Heart right ventricle (tissue), 16 donors: ENCODE measurements around the gene CNOT3. TPM values are rescaled to one million over a fixed set of nuclear protein-coding genes. Genes with fewer than 3 reads are reported as not detected.

ENCODE experiments used
- ATAC-seq, 8 donors: fragments of 200-7000 bp; cut with Tn5 transposase; one replicate each; pipeline ENCODE4 v1.9.1; 2020; ENCODE audit warnings: mild to moderate bottlenecking in 8 of 8, moderate library complexity in 8 of 8, moderate number of reproducible peaks in 1 of 8
- DNase-seq, 2 donors: peaks; one replicate each; pipeline ENCODE4 v3.0.0-alpha.2; 2020
- H3K27ac ChIP-seq, 10 donors: fragments of 200-600 bp; sonication (generic) in 2 of 10; one replicate each; pipeline versions ENCODE4 v1.5.0 to v1.8.0; 2020 to 2022; ENCODE audit warnings: mild to moderate bottlenecking in 3 of 10
- H3K27me3 ChIP-seq, 7 donors: fragments of 200-600 bp; one replicate each; pipeline ENCODE4 v1.8.0; 2021 to 2022; ENCODE audit warnings: mild to moderate bottlenecking in 2 of 7
- H3K36me3 ChIP-seq, 9 donors: fragments of 200-600 bp; sonication (generic) in 1 of 9; one replicate each; pipeline versions ENCODE4 v1.5.0 to v1.8.0; 2020 to 2022; ENCODE audit warnings: mild to moderate bottlenecking in 2 of 9
- H3K4me1 ChIP-seq, 9 donors: fragments of 200-600 bp; sonication (generic) in 1 of 9; one replicate each; pipeline versions ENCODE4 v1.5.0 to v1.8.0; 2020 to 2022; ENCODE audit warnings: mild to moderate bottlenecking in 4 of 9
- H3K4me3 ChIP-seq, 10 donors: fragments of 200-600 bp; sonication (generic) in 2 of 10; one replicate each; pipeline versions ENCODE4 v1.5.0 to v1.8.0; 2020 to 2022; ENCODE audit warnings: mild to moderate bottlenecking in 7 of 10, moderate library complexity in 2 of 10
- H3K9me3 ChIP-seq, 11 donors: fragments of 200-600 bp in 10 of 11; sonication (generic) in 2 of 11; one replicate each; pipeline versions ENCODE4 v1.5.0 to v1.8.0; 2013 to 2022; ENCODE audit warnings: mild to moderate bottlenecking in 2 of 11, control low read depth in 1 of 11, moderate library complexity in 1 of 11
- WGBS, 2 donors: extraction: QIAGEN DNeasy Blood & Tissue Kit; methylation state at CpG; one replicate each; pipeline ENCODE4 v1.1.7; 2013; ENCODE audit warnings: inconsistent platforms in 1 of 2; 5-methylcytosine and 5-hydroxymethylcytosine counted together
- intact Hi-C, 10 donors: fragments of 100-400 bp; cut with DNase I; formaldehyde crosslinking; loops; one replicate each; pipeline versions ENCODE4 v1.11.1 to v1.14.2; 2022
- polyA plus RNA-seq, 2 donors: library from polyadenylated mRNA; stranded (reverse); fragments of 200-250 nt; gene quantifications; one replicate each; pipeline ENCODE4 v1.2.3, GENCODE V29; 2013
- total RNA-seq, 10 donors: library from RNA; stranded (reverse); fragmentation: NEBNext Ultra II Directional in 3 of 10; extraction: Animal tissue kit (Norgen Biotek cat#: 25700) in 3 of 10; gene quantifications; one replicate each; pipeline versions ENCODE4 v1.2.1 to v1.2.4, GENCODE V29; 2021 to 2023
- TF ChIP-seq, protein P1 (sequence below), 9 donors: fragments of 200-600 bp; sonication (generic) in 2 of 9; IDR thresholded peaks; one replicate each; pipeline versions ENCODE4 v1.5.0 to v1.8.0; 2021 to 2022; ENCODE audit warnings: antibody characterized with exemption in 9 of 9, mild to moderate bottlenecking in 5 of 9, moderate library complexity in 1 of 9
- donor health status: Arrhythmogenic right ventricular cardiomyopathy.
- donor health status: ischemic (EF 13 %, LVEDD 7.1; RV severe dilation, severe dysfunction).
- donor health status: healthy with polysubstance abuse.
- donor health status: DM: no; HTN: yes; CAD: no.
- donor health status: DM: no; HTN: no; CAD: no.
- donor health status: ischemic (EF 25% LVEDD 6.9; RV normal size, moderate dysfunction).
- donor health status: ischemic (EF 25% LVEDD 5.7; RV mildly dilated, moderate dysfunction).
- donor health status: healthy.
- donor health status: DM: yes; HTN: yes; CAD: no.
- donor health status: Ischemic cardiomyopathy.
- donor health status: ischemic (EF 35%, LVEDD 5.7; RV mildly dilated, moderate dysfunction).
- donor health status: nonischemic (EF 11% LVEDD 7.7; RV severe dilation, severe dysfunction).
- donor health status: DM: yes; HTN: yes; CAD: no.
- donor health status: PGD.
- donor health status: ischemic (EF 29% LVEDD 5.4; RV normal size, mild dysfunction).
- donor health status: nonischemic (EF 23%, LVEDD 6.1; RV moderate dilation, normal function).

CNOT3 gene
- total and polyA plus RNA-seq, 12 donors: 14.5 to 27.8 (median 20.9) TPM

DNA sequence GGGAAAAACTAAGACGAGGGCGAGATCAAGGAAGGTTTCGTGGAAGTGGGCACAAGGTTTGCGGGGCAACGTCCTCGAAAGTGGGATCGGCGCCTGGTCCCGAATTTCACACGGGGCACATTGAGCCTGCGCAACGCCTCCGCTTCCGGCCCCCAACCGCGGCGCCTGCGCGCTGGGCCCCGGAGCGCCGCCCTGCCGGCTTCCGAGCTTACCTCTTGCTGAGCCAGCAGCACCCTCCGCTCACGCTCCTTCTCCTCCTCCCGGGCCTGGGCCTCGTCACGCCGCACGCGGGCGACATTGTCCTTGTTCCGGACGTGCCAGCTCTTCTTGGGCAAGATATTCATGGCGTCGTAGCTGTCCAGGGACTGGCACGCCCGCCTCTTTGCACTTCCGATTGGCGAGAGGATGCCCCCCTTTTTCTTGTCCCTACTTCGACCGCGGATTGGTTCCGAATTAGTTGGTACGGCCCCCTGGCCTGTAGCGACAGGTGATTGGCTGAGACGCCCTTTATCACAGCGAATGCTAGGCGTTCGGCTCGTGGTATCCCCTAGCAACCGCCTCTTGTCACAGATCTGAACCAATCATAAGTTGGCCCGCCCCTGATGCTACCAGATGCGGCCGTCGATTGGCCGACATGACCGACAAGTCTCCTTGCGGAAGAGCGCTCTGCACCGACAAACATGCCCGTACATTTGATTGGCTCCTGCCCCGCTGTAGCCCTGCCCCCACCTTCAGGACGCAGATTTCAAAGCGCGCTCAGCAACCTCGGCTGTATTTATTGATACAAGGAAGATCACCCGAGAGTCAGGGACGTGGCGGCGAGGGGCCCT lies 22.0 kb downstream of the CNOT3 start, which contains the start of gene LENG1:
TSS of gene LENG1 (minus strand) at position 370 of the 830 bp plus-strand sequence. CDS start at position 344, 26 bp downstream.
- intact Hi-C loops: loop anchor here in 2 of 10 donors (5.0 kb wide), 1 partner anchor 43 kb away; the partner anchor contains the start of gene RPS9 (in 2 of the 2)
- TF ChIP-seq, protein P1, sequence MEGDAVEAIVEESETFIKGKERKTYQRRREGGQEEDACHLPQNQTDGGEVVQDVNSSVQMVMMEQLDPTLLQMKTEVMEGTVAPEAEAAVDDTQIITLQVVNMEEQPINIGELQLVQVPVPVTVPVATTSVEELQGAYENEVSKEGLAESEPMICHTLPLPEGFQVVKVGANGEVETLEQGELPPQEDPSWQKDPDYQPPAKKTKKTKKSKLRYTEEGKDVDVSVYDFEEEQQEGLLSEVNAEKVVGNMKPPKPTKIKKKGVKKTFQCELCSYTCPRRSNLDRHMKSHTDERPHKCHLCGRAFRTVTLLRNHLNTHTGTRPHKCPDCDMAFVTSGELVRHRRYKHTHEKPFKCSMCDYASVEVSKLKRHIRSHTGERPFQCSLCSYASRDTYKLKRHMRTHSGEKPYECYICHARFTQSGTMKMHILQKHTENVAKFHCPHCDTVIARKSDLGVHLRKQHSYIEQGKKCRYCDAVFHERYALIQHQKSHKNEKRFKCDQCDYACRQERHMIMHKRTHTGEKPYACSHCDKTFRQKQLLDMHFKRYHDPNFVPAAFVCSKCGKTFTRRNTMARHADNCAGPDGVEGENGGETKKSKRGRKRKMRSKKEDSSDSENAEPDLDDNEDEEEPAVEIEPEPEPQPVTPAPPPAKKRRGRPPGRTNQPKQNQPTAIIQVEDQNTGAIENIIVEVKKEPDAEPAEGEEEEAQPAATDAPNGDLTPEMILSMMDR (IDR thresholded peaks at IDR 0.05): peak in 8 of 9 donors; percentile 14 to 66 (median 46)
- DNase-seq (peak; percentile 96 to 100), ATAC-seq (peak; percentile 91 to 97 (median 95))
- Histone ChIP-seq H3K4me3 (peak within 1 kb of the TSS; percentile 58 to 78 (median 70)), H3K27ac (peak within 1 kb of the TSS; percentile 88 to 97 (median 95)), H3K36me3 (peaks cover 0 to 40% (median 37%) of the 10 kb centered on the region in 9 donors), H3K27me3 (peaks cover 0 to 6% (median 3%) of the 10 kb centered on the region in 7 donors), H3K4me1 (peaks cover 4 to 63% (median 36%) of the 10 kb centered on the region in 9 donors), H3K9me3 (no peaks in the 10 kb centered on the region)
- WGBS, 2 donors: 0% methylated on average over 72 of the region's 72 CpGs

DNA sequence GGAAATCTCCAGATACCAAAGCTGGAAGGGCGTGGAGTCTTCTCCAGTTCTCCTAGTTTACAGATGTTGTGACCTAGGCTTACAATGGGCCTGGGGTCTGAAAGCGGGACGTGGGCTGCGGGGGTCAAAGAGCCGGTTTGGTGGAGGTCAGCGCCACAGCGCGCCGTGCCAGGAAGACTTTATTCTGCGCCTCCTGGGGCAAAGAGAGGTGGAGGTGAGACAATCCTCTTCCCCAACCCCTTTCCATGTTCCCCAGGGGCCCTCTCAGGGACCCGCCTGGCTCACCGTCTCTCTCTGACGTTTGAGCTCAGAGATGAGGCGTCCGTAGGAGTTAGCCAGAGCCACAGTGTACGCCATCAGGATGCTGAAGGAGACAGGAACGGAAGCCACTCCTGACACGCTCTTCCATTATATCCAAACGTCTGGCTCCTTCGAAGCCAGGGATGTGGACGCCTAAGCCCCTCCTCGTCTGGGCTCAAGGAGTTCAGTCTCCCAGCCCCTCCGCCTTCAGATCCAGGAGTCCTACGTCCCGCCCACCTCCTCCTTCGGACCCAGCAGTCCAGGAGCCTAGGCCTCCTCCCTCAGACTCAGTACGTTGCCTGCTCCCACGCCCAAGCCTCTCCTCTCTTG lies 22.7 kb downstream of the CNOT3 start:
- DNase-seq (no peak), ATAC-seq (no peak)
- peak overlapping the region; percentile 16 to 76 (median 62) for H3K4me3 ChIP-seq
- peaks cover 0 to 32% (median 30%) of the 10 kb centered on the region in 9 donors for H3K36me3 ChIP-seq
- H3K27me3 ChIP-seq: peaks cover 0 to 13% (median 8%) of the 10 kb centered on the region in 7 donors
- 1 to 3% methylated on average over 28 of the region's 28 CpGs for WGBS, 2 donors
- no peaks in the 10 kb centered on the region for H3K9me3 ChIP-seq
- H3K4me1 ChIP-seq: peaks cover 4 to 59% (median 37%) of the 10 kb centered on the region in 9 donors
- TF ChIP-seq, protein P1 (IDR thresholded peaks at IDR 0.05): no peak
- intact Hi-C loops: loop anchor here in 1 of 10 donors (5.0 kb wide), 1 partner anchor 42 kb away; the partner anchor contains the start of gene RPS9
- peak overlapping the region in 9 of 10 donors; percentile 38 to 95 (median 80) for H3K27ac ChIP-seq

GRCh38 chr19:54160854-54161253 lies 23.3 kb downstream of the CNOT3 start:
- DNase-seq (no peak), ATAC-seq (no peak)
- H3K9me3 ChIP-seq: no peaks in the 10 kb centered on the region
- H3K27ac ChIP-seq: peak overlapping the region in 6 of 10 donors; percentile 70 to 88 (median 82)
- H3K36me3 ChIP-seq: peaks cover 0 to 27% (median 24%) of the 10 kb centered on the region in 9 donors
- TF ChIP-seq, protein P1 (IDR thresholded peaks at IDR 0.05): no peak
- H3K27me3 ChIP-seq: peaks cover 0 to 16% (median 8%) of the 10 kb centered on the region in 7 donors
- H3K4me1 ChIP-seq: peaks cover 4 to 59% (median 37%) of the 10 kb centered on the region in 9 donors
- peak overlapping the region in 6 of 10 donors; percentile 58 to 76 (median 70) for H3K4me3 ChIP-seq
- WGBS, 2 donors: 45 to 52% methylated on average over 13 of the region's 13 CpGs
- intact Hi-C loops: loop anchor here in 1 of 10 donors (5.0 kb wide), 1 partner anchor 41 kb away; the partner anchor contains the start of gene RPS9
